ENCODE results near the gene PACSIN3.

PACSIN3 gene

DNA sequence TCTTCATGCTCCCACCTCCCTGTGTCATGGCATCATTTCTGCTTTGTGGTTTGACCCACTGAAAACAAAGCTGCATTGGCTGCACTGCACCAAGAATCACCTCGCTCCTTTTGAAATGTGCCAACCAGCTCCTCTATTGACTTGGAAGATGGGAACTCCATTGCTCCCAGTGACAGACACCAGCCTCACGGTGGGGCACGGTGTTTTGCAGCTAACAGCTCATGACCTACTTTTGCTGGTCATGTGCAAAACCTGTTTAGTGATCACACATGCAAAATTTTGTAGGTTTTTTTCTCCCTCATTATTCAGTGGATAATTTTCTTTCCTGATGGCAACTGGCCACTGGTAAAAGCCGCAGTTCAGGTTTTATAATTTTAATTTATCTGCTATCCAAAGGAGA, 46.4 kb downstream of the PACSIN3 start:
- no peaks in the 10 kb centered on the region for H3K36me3 ChIP-seq
- H3K4me3 ChIP-seq (ENCODE audit: low read depth, low read length): no peak overlapping the region
- no peaks in the 10 kb centered on the region for H3K4me1 ChIP-seq
- no peak for DNase-seq
- H3K9me3 ChIP-seq: no peaks in the 10 kb centered on the region
- no peaks in the 10 kb centered on the region for H3K27me3 ChIP-seq
- TF ChIP-seq, protein P1, sequence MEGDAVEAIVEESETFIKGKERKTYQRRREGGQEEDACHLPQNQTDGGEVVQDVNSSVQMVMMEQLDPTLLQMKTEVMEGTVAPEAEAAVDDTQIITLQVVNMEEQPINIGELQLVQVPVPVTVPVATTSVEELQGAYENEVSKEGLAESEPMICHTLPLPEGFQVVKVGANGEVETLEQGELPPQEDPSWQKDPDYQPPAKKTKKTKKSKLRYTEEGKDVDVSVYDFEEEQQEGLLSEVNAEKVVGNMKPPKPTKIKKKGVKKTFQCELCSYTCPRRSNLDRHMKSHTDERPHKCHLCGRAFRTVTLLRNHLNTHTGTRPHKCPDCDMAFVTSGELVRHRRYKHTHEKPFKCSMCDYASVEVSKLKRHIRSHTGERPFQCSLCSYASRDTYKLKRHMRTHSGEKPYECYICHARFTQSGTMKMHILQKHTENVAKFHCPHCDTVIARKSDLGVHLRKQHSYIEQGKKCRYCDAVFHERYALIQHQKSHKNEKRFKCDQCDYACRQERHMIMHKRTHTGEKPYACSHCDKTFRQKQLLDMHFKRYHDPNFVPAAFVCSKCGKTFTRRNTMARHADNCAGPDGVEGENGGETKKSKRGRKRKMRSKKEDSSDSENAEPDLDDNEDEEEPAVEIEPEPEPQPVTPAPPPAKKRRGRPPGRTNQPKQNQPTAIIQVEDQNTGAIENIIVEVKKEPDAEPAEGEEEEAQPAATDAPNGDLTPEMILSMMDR (IDR thresholded peaks at IDR 0.05; ENCODE audit: low read depth, low read length): no peak

DNA sequence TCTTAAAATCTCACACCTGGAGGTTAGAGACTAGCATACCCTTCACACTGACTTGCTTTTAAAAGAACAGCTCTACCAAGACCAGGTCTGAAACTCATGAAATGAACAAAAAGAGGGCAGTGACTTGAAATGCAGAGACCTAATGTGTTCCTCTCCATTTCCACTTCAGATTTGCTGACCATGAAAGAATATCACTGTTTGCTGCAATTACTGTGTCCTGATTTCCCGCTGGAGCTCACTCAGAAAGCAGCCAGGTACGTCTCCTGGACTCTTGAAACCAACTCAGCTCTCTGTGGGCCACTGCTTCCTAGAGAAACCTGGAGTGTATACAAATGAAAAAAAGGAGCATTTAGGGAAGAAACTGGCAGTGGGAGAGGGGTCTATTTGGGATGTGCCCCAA, 48.8 kb downstream of the PACSIN3 start:
- no peaks in the 10 kb centered on the region for H3K4me1 ChIP-seq
- H3K4me3 ChIP-seq (ENCODE audit: low read depth, low read length): no peak overlapping the region
- no peak for DNase-seq
- no peaks in the 10 kb centered on the region for H3K9me3 ChIP-seq
- TF ChIP-seq, protein P1 (IDR thresholded peaks at IDR 0.05; ENCODE audit: low read depth, low read length): no peak
- no peaks in the 10 kb centered on the region for H3K27me3 ChIP-seq
- H3K36me3 ChIP-seq: no peaks in the 10 kb centered on the region

DNA sequence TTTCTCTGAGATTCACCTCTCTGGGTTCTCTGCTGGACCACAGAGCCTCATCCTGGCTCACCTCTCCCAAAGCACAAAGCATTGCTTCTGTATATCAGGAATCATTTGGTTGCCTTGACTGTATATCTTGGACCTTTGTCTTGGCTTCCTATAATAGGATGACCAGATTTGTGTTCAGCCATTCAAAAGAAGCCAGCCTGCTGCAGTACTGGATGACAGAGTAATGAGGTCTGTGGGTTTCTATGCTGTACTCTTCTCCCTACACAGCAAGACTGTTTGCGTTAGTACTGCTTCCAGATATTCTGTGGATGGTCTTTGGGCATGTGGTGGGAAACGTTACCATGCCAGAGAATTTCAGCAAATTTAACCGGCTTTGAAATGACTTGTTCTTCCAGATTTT, 49.3 kb downstream of the PACSIN3 start:
- Histone ChIP-seq H3K27me3 (no peaks in the 10 kb centered on the region), H3K36me3 (no peaks in the 10 kb centered on the region), H3K9me3 (no peaks in the 10 kb centered on the region), H3K4me1 (no peaks in the 10 kb centered on the region), H3K4me3 (ENCODE audit: low read depth, low read length) (no peak overlapping the region)
- TF ChIP-seq, protein P1 (IDR thresholded peaks at IDR 0.05; ENCODE audit: low read depth, low read length): no peak
- no peak for DNase-seq

DNA sequence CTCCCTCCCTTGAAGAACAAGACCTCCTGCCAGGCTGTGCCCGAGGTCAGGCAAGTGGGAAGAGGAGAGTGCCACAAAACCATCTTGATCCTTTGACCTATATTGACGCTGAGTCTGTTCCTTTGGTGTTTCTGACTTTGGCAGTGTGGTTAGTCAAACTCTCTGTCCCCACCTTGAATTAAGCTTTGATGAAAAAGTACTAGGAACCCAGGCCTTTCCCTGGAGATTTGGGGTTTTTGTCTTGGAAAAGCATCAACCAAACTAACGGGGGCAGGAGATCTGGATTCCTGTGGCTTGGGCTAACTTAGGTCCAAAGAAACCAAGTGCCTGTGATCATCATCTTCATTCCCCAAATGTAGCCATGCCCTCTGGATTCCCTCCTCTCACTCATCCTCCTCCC, 49.9 kb downstream of the PACSIN3 start:
- DNase-seq: no peak
- Histone ChIP-seq H3K4me1 (no peaks in the 10 kb centered on the region), H3K27me3 (no peaks in the 10 kb centered on the region), H3K4me3 (ENCODE audit: low read depth, low read length) (no peak overlapping the region), H3K36me3 (no peaks in the 10 kb centered on the region), H3K9me3 (no peaks in the 10 kb centered on the region)
- TF ChIP-seq, protein P1 (IDR thresholded peaks at IDR 0.05; ENCODE audit: low read depth, low read length): no peak

DNA sequence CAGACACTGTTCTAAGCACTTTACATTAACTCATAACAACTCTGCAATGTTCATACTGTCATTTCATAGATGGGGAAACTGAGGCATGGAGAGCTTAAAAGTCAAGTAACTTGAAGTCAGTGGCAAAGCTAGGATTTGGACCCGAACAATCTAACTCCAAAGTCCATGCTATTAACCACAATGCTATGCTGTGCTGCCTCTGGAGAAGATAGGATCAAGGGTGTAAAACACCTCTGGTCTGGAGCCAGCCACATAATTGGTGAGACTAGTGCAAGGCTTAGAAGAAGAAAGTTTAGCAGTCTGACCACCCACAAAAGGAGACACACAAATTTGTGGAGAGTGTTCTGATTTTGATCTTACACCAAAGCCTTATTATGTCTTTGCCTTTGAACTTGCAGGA, 53.3 kb downstream of the PACSIN3 start:
- Histone ChIP-seq H3K36me3 (no peaks in the 10 kb centered on the region), H3K4me3 (ENCODE audit: low read depth, low read length) (no peak overlapping the region), H3K27me3 (no peaks in the 10 kb centered on the region), H3K9me3 (no peaks in the 10 kb centered on the region), H3K4me1 (no peaks in the 10 kb centered on the region)
- DNase-seq: no peak
- TF ChIP-seq, protein P1 (IDR thresholded peaks at IDR 0.05; ENCODE audit: low read depth, low read length): no peak

DNA sequence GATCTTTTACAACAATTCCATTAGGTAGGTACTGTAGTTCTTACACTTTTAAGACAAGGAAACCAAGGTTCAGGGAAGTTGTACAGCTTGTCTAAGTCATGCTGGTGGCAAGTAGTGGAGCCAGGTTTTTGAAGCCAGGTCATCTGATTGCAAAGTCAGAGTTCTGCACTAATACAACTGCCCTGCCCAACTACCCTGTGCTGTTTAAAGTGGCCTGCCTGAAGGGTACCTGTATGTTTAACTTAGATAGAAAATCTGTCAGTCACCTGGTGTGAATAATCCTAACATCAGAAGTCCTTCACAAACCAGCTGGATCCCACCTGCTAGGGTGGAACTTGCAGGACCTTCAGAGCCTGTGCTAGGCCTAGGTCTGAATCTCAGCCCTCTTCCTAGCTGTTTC, 53.7 kb downstream of the PACSIN3 start:
- H3K4me3 ChIP-seq (ENCODE audit: low read depth, low read length): no peak overlapping the region
- no peaks in the 10 kb centered on the region for H3K4me1 ChIP-seq
- H3K9me3 ChIP-seq: no peaks in the 10 kb centered on the region
- no peaks in the 10 kb centered on the region for H3K27me3 ChIP-seq
- TF ChIP-seq, protein P1 (IDR thresholded peaks at IDR 0.05; ENCODE audit: low read depth, low read length): no peak
- no peak for DNase-seq
- no peaks in the 10 kb centered on the region for H3K36me3 ChIP-seq

All from BE2C (cell line).